GM23338 (cell line): Measurements from ENCODE around the gene ZBTB8B. TPM values are rescaled to one million over a fixed set of nuclear protein-coding genes. Genes with fewer than 3 reads are reported as not detected.

ENCODE experiments used
- ATAC-seq: fragments of 200-7000 bp; cut with Tn5 transposase; 3 replicates; pipeline ENCODE4 v1.9.1; 2020
- DNase-seq: peaks from one replicate; pipeline ENCODE4 v3.0.0-alpha.2; 2015; ENCODE audit warnings: low spot score
- H2AFZ ChIP-seq: fragments of 200-600 bp; sonication (generic); 2 replicates; pipeline ENCODE4 v1.8.0; 2016; ENCODE audit warnings: antibody characterized with exemption, mild to moderate bottlenecking, moderate library complexity
- H3F3A ChIP-seq: fragments of 200-600 bp; sonication (generic); replicated peaks from 2 replicates; pipeline ENCODE4 v1.8.0; 2017; ENCODE audit warnings: antibody characterized with exemption, mixed run types, low read depth
- H3K27ac ChIP-seq: fragments of 200-600 bp; sonication (generic); 2 replicates; pipeline ENCODE4 v1.6.1; 2016; ENCODE audit warnings: low read depth
- H3K27me3 ChIP-seq: fragments of 200-600 bp; sonication (generic); 2 replicates; pipeline ENCODE4 v1.8.0; 2016; ENCODE audit warnings: mild to moderate bottlenecking, mixed run types, moderate library complexity; ENCODE audit not compliant: insufficient read depth
- H3K36me3 ChIP-seq: fragments of 200-600 bp; sonication (generic); 2 replicates; pipeline ENCODE4 v1.8.0; 2016; ENCODE audit warnings: mild to moderate bottlenecking; ENCODE audit not compliant: insufficient read depth
- H3K4me1 ChIP-seq: fragments of 200-600 bp; sonication (generic); 2 replicates; pipeline ENCODE4 v1.8.0; 2016; ENCODE audit warnings: mild to moderate bottlenecking, moderate library complexity; ENCODE audit not compliant: insufficient read depth
- H3K4me2 ChIP-seq: fragments of 200-600 bp; sonication (generic); 2 replicates; pipeline ENCODE4 v1.7.1; 2017; ENCODE audit warnings: mixed run types
- H3K4me3 ChIP-seq: fragments of 200-600 bp; sonication (generic); 2 replicates; pipeline ENCODE4 v1.6.1; 2016; ENCODE audit warnings: mixed run types
- H3K79me2 ChIP-seq: fragments of 200-600 bp; sonication (generic); replicated peaks from 2 replicates; pipeline ENCODE4 v1.8.0; 2017; ENCODE audit warnings: mild to moderate bottlenecking; ENCODE audit not compliant: insufficient read depth
- H3K9me2 ChIP-seq: fragments of 200-600 bp; sonication (generic); 2 replicates; pipeline ENCODE4 v1.8.0; 2017; ENCODE audit not compliant: insufficient read depth
- H4K20me1 ChIP-seq: fragments of 200-600 bp; sonication (generic); replicated peaks from 2 replicates; pipeline ENCODE4 v1.8.0; 2017; ENCODE audit warnings: mild to moderate bottlenecking; ENCODE audit not compliant: insufficient read depth
- H3K27ac Mint-ChIP-seq: 2 replicates; pipeline ENCODE4 v1.8.0; 2020; ENCODE audit warnings: inconsistent platforms, mild to moderate bottlenecking, moderate library complexity, mixed read lengths
- H3K27me3 Mint-ChIP-seq: 3 replicates; pipeline ENCODE4 v1.8.0; 2022; ENCODE audit warnings: low read depth, mild to moderate bottlenecking, moderate library complexity, mixed read lengths, inconsistent platforms; ENCODE audit not compliant: insufficient read depth, poor library complexity
- H3K36me3 Mint-ChIP-seq: 3 replicates; pipeline ENCODE4 v1.8.0; 2021; ENCODE audit warnings: low read depth, mild to moderate bottlenecking, inconsistent platforms, moderate library complexity, mixed read lengths
- H3K4me1 Mint-ChIP-seq: 3 replicates; pipeline ENCODE4 v1.8.0; 2020; ENCODE audit warnings: mild to moderate bottlenecking, inconsistent platforms, mixed read lengths
- H3K4me3 Mint-ChIP-seq: 3 replicates; pipeline ENCODE4 v1.8.0; 2021; ENCODE audit warnings: moderate library complexity, mild to moderate bottlenecking, inconsistent platforms, mixed read lengths
- H3K9me3 Mint-ChIP-seq: 3 replicates; pipeline ENCODE4 v1.8.0; 2020; ENCODE audit warnings: moderate library complexity, mild to moderate bottlenecking, inconsistent platforms, mixed read lengths
- CTCF ChIP-seq, 2 experiments: fragments of 200-600 bp in 1 of 2; sonication (generic) in 1 of 2; conservative IDR thresholded peaks; 2 replicates each; pipeline versions ENCODE4 v1.5.1 to v1.6.1; 2016 to 2017; ENCODE audit warnings: antibody characterized with exemption in 2 of 2, low read depth in 2 of 2, mild to moderate bottlenecking in 2 of 2, moderate library complexity in 1 of 2
- ETS1 ChIP-seq: IDR thresholded peaks from 2 replicates; pipeline ENCODE4 v1.6.1; 2016; ENCODE audit warnings: antibody characterized with exemption
- EZH2 ChIP-seq: fragments of 200-600 bp; sonication (generic); IDR thresholded peaks from one replicate; pipeline ENCODE4 v1.8.0; 2017; ENCODE audit warnings: antibody characterized with exemption, mild to moderate bottlenecking, low read depth; ENCODE audit not compliant: unreplicated experiment
- EZH2phosphoT487 ChIP-seq: fragments of 200-600 bp; sonication (generic); IDR thresholded peaks from one replicate; pipeline ENCODE4 v1.8.1; 2018; ENCODE audit warnings: antibody characterized with exemption; ENCODE audit not compliant: unreplicated experiment
- JUNB ChIP-seq: IDR thresholded peaks from one replicate; pipeline ENCODE4 v1.6.1; 2016; ENCODE audit warnings: antibody characterized with exemption; ENCODE audit not compliant: unreplicated experiment
- NANOG ChIP-seq: IDR thresholded peaks from 2 replicates; pipeline ENCODE4 v1.6.1; 2016; ENCODE audit warnings: antibody characterized with exemption, borderline replicate concordance
- POLR2AphosphoS5 ChIP-seq: IDR thresholded peaks from 2 replicates; pipeline ENCODE4 v1.6.1; 2016; ENCODE audit warnings: antibody characterized with exemption, low read depth
- ZNF114 ChIP-seq: fragments of 250-450 bp; sonication (Bioruptor Pico); IDR thresholded peaks from 2 replicates; pipeline ENCODE4 v1.5.0; 2020; ENCODE audit warnings: mild to moderate bottlenecking, moderate library complexity
- ZNF462 ChIP-seq: fragments of 250-450 bp; sonication (Bioruptor Pico); IDR thresholded peaks from 2 replicates; pipeline ENCODE4 v1.5.0; 2020; ENCODE audit warnings: mild to moderate bottlenecking, moderate library complexity
- polyA plus RNA-seq: library from polyadenylated mRNA; unstranded; fragments of >200 nt; fragmentation: Nextera tagmentation; extraction: Ambion mirVana; gene quantifications from 2 replicates; pipeline ENCODE4 v1.2.1, GENCODE V29; 2016
- total RNA-seq: library from RNA; depleted of rRNA; stranded (reverse); fragments of >200 nt; shearing (Covaris generic); gene quantifications from 2 replicates; pipeline ENCODE4 v1.2.3, GENCODE V29; 2014

ZBTB8B gene
- total and polyA plus RNA-seq, 2 experiments from 2014 or later: 0.95 to 4.2 TPM

- no peaks in the 10 kb centered on the region for H3K9me3 Mint-ChIP-seq
- peaks cover 14% of the 10 kb centered on the region for H3K79me2 ChIP-seq
Measured at GRCh38 chr1:32470991-32471694, 6.3 kb downstream of the ZBTB8B start.

GRCh38 chr1:32471695-32472362 is 7.0 kb downstream of the ZBTB8B start:
- Histone ChIP-seq H3K4me1 (no peaks in the 10 kb centered on the region), H3K27me3 (no peaks in the 10 kb centered on the region), H3K4me2 (no peak overlapping the region), H3K27ac (no peak overlapping the region), H3K36me3 (no peaks in the 10 kb centered on the region), H4K20me1 (no peaks in the 10 kb centered on the region; the same call in none of the 2 replicates), H3K9me2 (no peaks in the 10 kb centered on the region), H3F3A (no peaks in the 10 kb centered on the region), H3K4me3 (no peak overlapping the region), H2AFZ (no peak overlapping the region), H3K79me2 (peaks cover 9% of the 10 kb centered on the region)
- Mint-ChIP-seq H3K27me3 (peaks cover 2% of the 10 kb centered on the region), H3K4me3 (no peak overlapping the region), H3K9me3 (no peaks in the 10 kb centered on the region), H3K4me1 (no peaks in the 10 kb centered on the region), H3K36me3 (no peaks in the 10 kb centered on the region; the same call in 2 of the 3 replicates), H3K27ac (no peak overlapping the region)
- ATAC-seq (no peak), DNase-seq (no peak)
- no peak for TF ChIP-seq JUNB
- no peak for TF ChIP-seq ZNF114 (CRISPR knock-in tag)
- TF ChIP-seq POLR2AphosphoS5: no peak
- no peak for TF ChIP-seq ZNF462 (CRISPR knock-in tag)
- no peak for TF ChIP-seq EZH2
- TF ChIP-seq ETS1: no peak
- no peak for TF ChIP-seq EZH2phosphoT487

More at GRCh38 chr1:32470991-32471694, 6.3 kb downstream of the ZBTB8B start:
- Mint-ChIP-seq H3K36me3 (no peaks in the 10 kb centered on the region; the same call in 2 of the 3 replicates), H3K27me3 (peaks cover 2% of the 10 kb centered on the region), H3K27ac (no peak overlapping the region), H3K4me1 (no peaks in the 10 kb centered on the region), H3K4me3 (no peak overlapping the region)
- ATAC-seq: peak; percentile 90
- H2AFZ ChIP-seq: no peak overlapping the region
- no peaks in the 10 kb centered on the region for H3K4me1 ChIP-seq
- H3K4me3 ChIP-seq: no peak overlapping the region
- no peaks in the 10 kb centered on the region for H3K36me3 ChIP-seq
- peak; percentile 69 for DNase-seq
- TF ChIP-seq CTCF (conservative IDR thresholded peaks at IDR 0.05; ENCODE audit: low read depth in 2 of 2) (peak; percentile 28 to 66; a peak in 3 of 4 replicates), NANOG (no peak)
- no peaks in the 10 kb centered on the region for H3F3A ChIP-seq
- no peaks in the 10 kb centered on the region for H3K9me2 ChIP-seq
- no peak overlapping the region for H3K27ac ChIP-seq
- H3K4me2 ChIP-seq: no peak overlapping the region
- no peaks in the 10 kb centered on the region for H3K27me3 ChIP-seq
- no peaks in the 10 kb centered on the region; the same call in none of the 2 replicates for H4K20me1 ChIP-seq
